GM12891 (cell line): ENCODE data around the gene ITGA7.
A peak's percentile ranks its signal among the peaks of the same experiment; 100 is the strongest.

Experiments
- PAX5 ChIP-seq: IDR thresholded peaks from 2 replicates; pipeline ENCODE4 v1.6.1; 2011; ENCODE audit warnings: low read length, moderate library complexity, mild to moderate bottlenecking; ENCODE audit not compliant: insufficient read depth, severe bottlenecking
- POLR2A ChIP-seq: IDR thresholded peaks from 2 replicates; pipeline ENCODE4 v1.6.1; 2011; ENCODE audit warnings: low read depth, low read length, control low read depth
- POLR2AphosphoS5 ChIP-seq: IDR thresholded peaks from 2 replicates; pipeline ENCODE4 v1.6.1; 2011; ENCODE audit warnings: low read depth, low read length, control low read depth
- POU2F2 ChIP-seq: IDR thresholded peaks from 2 replicates; pipeline ENCODE4 v1.6.1; 2011; ENCODE audit warnings: low read depth, mild to moderate bottlenecking, control low read depth, low read length, moderate library complexity
- SPI1 ChIP-seq: IDR thresholded peaks from 2 replicates; pipeline ENCODE4 v1.6.1; 2011; ENCODE audit warnings: low read depth, low read length, control low read depth
- TAF1 ChIP-seq: IDR thresholded peaks from 2 replicates; pipeline ENCODE4 v1.6.1; 2011; ENCODE audit warnings: low read depth, low read length, control low read depth

DNA sequence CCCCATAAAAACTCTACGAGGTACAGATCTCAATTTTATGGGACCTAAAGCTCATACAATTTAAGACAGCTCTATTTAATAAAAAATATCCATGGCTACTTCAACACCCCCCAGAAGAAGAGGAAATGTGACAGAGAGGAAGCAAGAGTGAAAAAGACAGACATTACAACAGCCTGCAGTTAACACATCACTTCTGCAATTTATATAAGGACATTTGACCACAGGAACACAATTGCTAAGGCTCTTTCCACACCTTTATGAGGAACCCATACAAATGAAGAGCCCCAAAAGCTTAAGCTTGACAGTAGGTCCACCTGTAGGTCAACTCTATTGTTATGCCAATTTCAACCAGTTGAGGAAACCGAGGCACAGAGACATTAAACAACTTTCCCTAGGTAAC, 65.4 kb downstream of the ITGA7 start:
- TF ChIP-seq POLR2A = no peak
- peak; percentile 82 for TF ChIP-seq SPI1
- no peak for TF ChIP-seq POLR2AphosphoS5
- no peak for TF ChIP-seq TAF1
- TF ChIP-seq PAX5 = no peak
- no peak for TF ChIP-seq POU2F2
